Activated naive CD8-positive, alpha-beta T cell treated with anti-CD3 and anti-CD28 coated beads for 36 hours (primary cell): ENCODE measurements around the gene U2SURP. TPM values are rescaled to one million over a fixed set of nuclear protein-coding genes. Genes with fewer than 3 reads are reported as not detected.

Experiments
- DNase-seq: peaks from one replicate; pipeline ENCODE4 v3.0.0; 2021
- H3K27ac Mint-ChIP-seq: one replicate; pipeline ENCODE4 v1.8.0; 2022; ENCODE audit warnings: mild to moderate bottlenecking, moderate library complexity, mixed read lengths
- H3K27me3 Mint-ChIP-seq: one replicate; pipeline ENCODE4 v1.8.0; 2022; ENCODE audit warnings: mild to moderate bottlenecking, mixed read lengths
- H3K36me3 Mint-ChIP-seq: one replicate; pipeline ENCODE4 v1.8.0; 2021; ENCODE audit warnings: mild to moderate bottlenecking, mixed read lengths
- H3K4me1 Mint-ChIP-seq: one replicate; pipeline ENCODE4 v1.8.0; 2021; ENCODE audit warnings: mixed read lengths
- H3K4me3 Mint-ChIP-seq: one replicate; pipeline ENCODE4 v1.8.0; 2022; ENCODE audit warnings: mild to moderate bottlenecking, moderate library complexity, mixed read lengths
- H3K9me3 Mint-ChIP-seq: one replicate; pipeline ENCODE4 v1.8.0; 2022; ENCODE audit warnings: mixed read lengths
- total RNA-seq, 2 experiments: library from RNA; stranded (reverse); gene quantifications; one replicate each; pipeline ENCODE4 v1.2.3, GENCODE V29; 2021

The U2SURP gene
- total RNA-seq = 100 to 1,000 TPM; 201 to 209 TPM

- peaks cover 3% of the 10 kb centered on the region for H3K27me3 Mint-ChIP-seq
- peak; percentile 92 for DNase-seq
- H3K4me3 Mint-ChIP-seq = peak within 1 kb of the TSS; percentile 94
- H3K9me3 Mint-ChIP-seq = no peaks in the 10 kb centered on the region
- H3K27ac Mint-ChIP-seq = peak within 1 kb of the TSS; percentile 98
- peaks cover 17% of the 10 kb centered on the region for H3K36me3 Mint-ChIP-seq
- H3K4me1 Mint-ChIP-seq = peaks cover 30% of the 10 kb centered on the region
Observed at GRCh38 chr3:143001369-143002082, at the start of gene U2SURP. U2SURP (plus strand) TSS chr3:143001570; CDS start chr3:143001629, 59 bp downstream.

DNA sequence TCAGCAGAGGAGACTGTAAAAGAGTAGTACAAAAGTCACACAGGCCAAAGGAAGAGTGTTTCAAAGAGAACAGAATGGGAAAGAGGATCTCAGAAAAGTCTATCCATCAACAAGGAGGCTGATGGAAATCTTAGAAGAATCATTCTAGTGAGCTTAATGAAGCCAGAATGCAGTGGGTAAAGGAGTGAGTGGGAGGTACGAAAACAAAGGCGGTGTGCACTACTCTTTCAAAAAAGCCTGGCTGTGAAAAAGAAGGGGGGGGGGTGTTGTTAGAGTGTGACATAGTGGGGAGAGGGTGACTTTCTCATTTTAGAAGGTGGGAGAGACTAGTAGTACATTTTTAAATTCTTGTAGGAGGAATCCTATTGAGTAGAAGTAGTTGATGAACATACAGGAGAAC, 49.6 kb upstream of the U2SURP start:
- DNase-seq = no peak
- H3K27me3 Mint-ChIP-seq = peaks cover 40% of the 10 kb centered on the region
- H3K4me1 Mint-ChIP-seq = peaks cover 2% of the 10 kb centered on the region
- no peaks in the 10 kb centered on the region for H3K9me3 Mint-ChIP-seq
- H3K4me3 Mint-ChIP-seq = no peak overlapping the region
- no peaks in the 10 kb centered on the region for H3K36me3 Mint-ChIP-seq
- H3K27ac Mint-ChIP-seq = no peak overlapping the region

- no peak overlapping the region for H3K27ac Mint-ChIP-seq
- no peaks in the 10 kb centered on the region for H3K9me3 Mint-ChIP-seq
- H3K27me3 Mint-ChIP-seq = peaks cover 39% of the 10 kb centered on the region
- no peaks in the 10 kb centered on the region for H3K36me3 Mint-ChIP-seq
- no peak for DNase-seq
- no peak overlapping the region for H3K4me3 Mint-ChIP-seq
- no peaks in the 10 kb centered on the region for H3K4me1 Mint-ChIP-seq
Observed at GRCh38 chr3:142952272-142953193, 48.8 kb upstream of the U2SURP start.

- Mint-ChIP-seq H3K9me3 (no peaks in the 10 kb centered on the region), H3K4me1 (no peaks in the 10 kb centered on the region), H3K27ac (no peak overlapping the region), H3K36me3 (no peaks in the 10 kb centered on the region), H3K4me3 (no peak overlapping the region), H3K27me3 (peaks cover 34% of the 10 kb centered on the region)
- no peak for DNase-seq
Observed at GRCh38 chr3:142953443-142953842, 47.9 kb upstream of the U2SURP start.

DNA sequence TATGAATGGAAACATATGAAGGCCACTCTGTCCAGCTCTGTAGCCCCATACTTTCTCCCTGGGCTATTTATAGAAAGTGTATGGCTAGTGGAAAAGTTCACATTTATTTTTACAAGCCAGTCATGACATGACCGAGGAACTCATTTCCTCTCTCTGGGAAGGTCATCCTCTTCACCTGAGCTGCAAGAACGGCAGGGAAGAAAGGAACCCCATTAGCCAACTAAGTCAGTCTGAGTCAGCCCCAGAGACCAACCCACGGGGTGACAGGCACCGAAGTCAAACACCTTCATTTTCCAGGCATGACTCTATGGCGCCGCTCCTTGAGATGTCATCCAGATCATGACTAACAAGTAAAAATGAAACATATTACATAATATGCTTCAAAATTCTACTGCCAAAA, 42.7 kb upstream of the U2SURP start:
- Mint-ChIP-seq H3K4me3 (no peak overlapping the region), H3K9me3 (no peaks in the 10 kb centered on the region), H3K4me1 (peaks cover 2% of the 10 kb centered on the region), H3K27ac (no peak overlapping the region), H3K27me3 (peaks cover 53% of the 10 kb centered on the region), H3K36me3 (no peaks in the 10 kb centered on the region)
- DNase-seq = peak; percentile 12

- Mint-ChIP-seq H3K27me3 (peaks cover 70% of the 10 kb centered on the region), H3K36me3 (no peaks in the 10 kb centered on the region), H3K27ac (no peak overlapping the region), H3K4me1 (peaks cover 7% of the 10 kb centered on the region), H3K9me3 (no peaks in the 10 kb centered on the region), H3K4me3 (no peak overlapping the region)
- DNase-seq = no peak
Observed at GRCh38 chr3:142960322-142960850, 41.0 kb upstream of the U2SURP start.

- H3K4me3 Mint-ChIP-seq = no peak overlapping the region
Observed at GRCh38 chr3:142961539-142961938, 39.8 kb upstream of the U2SURP start.

DNA sequence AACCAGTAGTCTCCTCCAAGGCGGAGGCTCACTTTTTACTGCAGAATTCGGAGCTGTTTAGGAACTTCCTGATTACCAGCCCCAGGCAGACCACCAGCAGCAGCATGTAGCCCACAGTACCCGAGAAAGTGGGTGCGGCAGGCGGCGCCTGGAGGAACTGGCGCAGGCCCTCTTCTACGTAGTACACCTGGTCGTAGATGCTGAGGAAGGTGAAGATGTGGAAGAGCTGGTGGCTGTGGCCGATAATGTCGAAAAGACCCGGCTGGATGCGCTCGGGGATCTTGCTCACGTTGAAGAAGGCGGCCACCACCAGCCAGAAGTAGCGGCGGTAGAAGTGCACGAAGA, 39.2 kb upstream of the U2SURP start:
- DNase-seq = no peak
- Mint-ChIP-seq H3K27ac (no peak overlapping the region), H3K36me3 (no peaks in the 10 kb centered on the region), H3K9me3 (no peaks in the 10 kb centered on the region), H3K4me1 (peaks cover 7% of the 10 kb centered on the region), H3K4me3 (peak overlapping the region; percentile 38), H3K27me3 (peaks cover 83% of the 10 kb centered on the region)

More at GRCh38 chr3:142961539-142961938, 39.8 kb upstream of the U2SURP start:
- no peaks in the 10 kb centered on the region for H3K9me3 Mint-ChIP-seq
- H3K4me1 Mint-ChIP-seq = peaks cover 7% of the 10 kb centered on the region
- DNase-seq = no peak
- no peak overlapping the region for H3K27ac Mint-ChIP-seq
- H3K36me3 Mint-ChIP-seq = no peaks in the 10 kb centered on the region
- peaks cover 80% of the 10 kb centered on the region for H3K27me3 Mint-ChIP-seq

GRCh38 chr3:142962520-142963233, 38.7 kb upstream of the U2SURP start:
- Mint-ChIP-seq H3K4me1 (peaks cover 7% of the 10 kb centered on the region), H3K9me3 (no peaks in the 10 kb centered on the region), H3K27ac (no peak overlapping the region), H3K36me3 (no peaks in the 10 kb centered on the region), H3K27me3 (peaks cover 78% of the 10 kb centered on the region), H3K4me3 (peak overlapping the region; percentile 76)
- peak; percentile 6 for DNase-seq

DNA sequence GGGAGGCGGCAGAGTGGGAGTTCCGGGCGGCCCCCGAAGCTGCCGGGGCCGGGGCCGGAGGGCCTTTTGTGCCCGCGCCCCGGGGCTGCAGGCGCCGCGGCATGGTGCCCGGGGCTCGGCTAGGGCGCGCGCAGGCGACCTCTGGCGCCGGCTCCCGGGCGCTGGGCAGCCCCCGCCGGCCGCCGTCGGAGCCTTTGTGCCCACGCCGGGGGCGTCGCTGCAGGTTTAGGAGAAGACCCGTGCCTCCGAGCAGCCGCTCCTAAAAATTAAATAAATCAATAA, 38.2 kb upstream of the U2SURP start:
- Mint-ChIP-seq H3K27ac (no peak overlapping the region), H3K4me3 (peak overlapping the region; percentile 76), H3K9me3 (no peaks in the 10 kb centered on the region), H3K4me1 (peaks cover 7% of the 10 kb centered on the region), H3K27me3 (peaks cover 77% of the 10 kb centered on the region), H3K36me3 (no peaks in the 10 kb centered on the region)
- DNase-seq = peak; percentile 13

- Mint-ChIP-seq H3K4me1 (peaks cover 7% of the 10 kb centered on the region), H3K36me3 (no peaks in the 10 kb centered on the region), H3K9me3 (no peaks in the 10 kb centered on the region), H3K27me3 (peaks cover 72% of the 10 kb centered on the region), H3K4me3 (peak within 1 kb of the TSS; percentile 76), H3K27ac (no peak within 1 kb of the TSS)
- peak; percentile 33 for DNase-seq
Observed at GRCh38 chr3:142963516-142964448, 37.6 kb upstream of the U2SURP start, which contains the start of gene PAQR9. PAQR9 (minus strand) TSS chr3:142963674; CDS start chr3:142963336, 338 bp downstream.

DNA sequence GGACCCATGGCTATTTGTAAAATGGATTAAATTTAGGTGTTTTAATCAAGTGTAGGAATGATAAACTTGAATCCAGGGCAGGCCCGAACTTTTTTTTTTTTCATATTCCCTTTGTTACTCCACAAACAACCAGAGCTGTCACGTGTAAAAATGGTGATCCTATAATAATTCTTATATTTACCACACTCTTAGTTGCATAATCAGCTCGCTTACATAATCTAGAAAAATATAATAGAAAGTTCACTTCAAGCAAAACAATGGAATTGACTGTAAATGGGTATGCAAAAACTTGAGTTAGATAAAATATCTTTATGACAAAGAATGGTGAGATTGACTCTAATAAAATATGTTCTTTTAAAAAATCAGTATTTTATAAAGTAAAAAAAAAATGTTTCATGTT, 35.8 kb upstream of the U2SURP start:
- Mint-ChIP-seq H3K27me3 (peaks cover 63% of the 10 kb centered on the region), H3K27ac (no peak overlapping the region), H3K9me3 (no peaks in the 10 kb centered on the region), H3K36me3 (no peaks in the 10 kb centered on the region), H3K4me3 (no peak overlapping the region), H3K4me1 (peaks cover 7% of the 10 kb centered on the region)
- no peak for DNase-seq

GRCh38 chr3:142966808-142967207, 34.6 kb upstream of the U2SURP start:
- Mint-ChIP-seq H3K27ac (no peak overlapping the region), H3K9me3 (no peaks in the 10 kb centered on the region), H3K36me3 (no peaks in the 10 kb centered on the region), H3K4me1 (peaks cover 7% of the 10 kb centered on the region), H3K27me3 (peaks cover 53% of the 10 kb centered on the region), H3K4me3 (no peak overlapping the region)
- DNase-seq = no peak
